Activated T-helper 2 cell treated with anti-CD3 and anti-CD28 coated beads, Interferon-gamma antibody, Interleukin-2, Interleukin-4, amounts not matched to agents 10 μg/mL and 5 μg/mL and 100 μg/mL, durations not matched to agents 14 hours and 24 hours and 36 hours (primary cell): ENCODE measurements around the gene LRRC15. TPM values are rescaled to one million over a fixed set of nuclear protein-coding genes. Genes with fewer than 3 reads are reported as not detected.

Experiments used
- DNase-seq: peaks from one replicate; pipeline ENCODE4 v3.0.0; 2021; ENCODE audit warnings: low spot score
- H3K27ac Mint-ChIP-seq: one replicate; pipeline ENCODE4 v1.8.0; 2021; ENCODE audit warnings: mixed read lengths
- H3K27me3 Mint-ChIP-seq: one replicate; pipeline ENCODE4 v1.8.0; 2021; ENCODE audit warnings: low read depth, mixed read lengths
- H3K36me3 Mint-ChIP-seq: one replicate; pipeline ENCODE4 v1.8.0; 2021; ENCODE audit warnings: low read depth, mixed read lengths
- H3K4me1 Mint-ChIP-seq: one replicate; pipeline ENCODE4 v1.8.0; 2021; ENCODE audit warnings: low read depth, mixed read lengths
- H3K4me3 Mint-ChIP-seq: one replicate; pipeline ENCODE4 v1.8.0; 2021; ENCODE audit warnings: low read depth, mild to moderate bottlenecking, moderate library complexity, mixed read lengths
- H3K9me3 Mint-ChIP-seq: one replicate; pipeline ENCODE4 v1.8.0; 2021; ENCODE audit warnings: mixed read lengths
- intact Hi-C: fragments of 100-400 bp; cut with micrococcal nuclease; formaldehyde crosslinking; loops from one replicate; pipeline ENCODE4 v1.15.1; 2023
- total RNA-seq: library from RNA; stranded (reverse); gene quantifications from 2 replicates; pipeline ENCODE4 v1.2.3, GENCODE V29; 2022

Gene LRRC15
- total RNA-seq, 1 donor from 2014 or later = not detected

DNA sequence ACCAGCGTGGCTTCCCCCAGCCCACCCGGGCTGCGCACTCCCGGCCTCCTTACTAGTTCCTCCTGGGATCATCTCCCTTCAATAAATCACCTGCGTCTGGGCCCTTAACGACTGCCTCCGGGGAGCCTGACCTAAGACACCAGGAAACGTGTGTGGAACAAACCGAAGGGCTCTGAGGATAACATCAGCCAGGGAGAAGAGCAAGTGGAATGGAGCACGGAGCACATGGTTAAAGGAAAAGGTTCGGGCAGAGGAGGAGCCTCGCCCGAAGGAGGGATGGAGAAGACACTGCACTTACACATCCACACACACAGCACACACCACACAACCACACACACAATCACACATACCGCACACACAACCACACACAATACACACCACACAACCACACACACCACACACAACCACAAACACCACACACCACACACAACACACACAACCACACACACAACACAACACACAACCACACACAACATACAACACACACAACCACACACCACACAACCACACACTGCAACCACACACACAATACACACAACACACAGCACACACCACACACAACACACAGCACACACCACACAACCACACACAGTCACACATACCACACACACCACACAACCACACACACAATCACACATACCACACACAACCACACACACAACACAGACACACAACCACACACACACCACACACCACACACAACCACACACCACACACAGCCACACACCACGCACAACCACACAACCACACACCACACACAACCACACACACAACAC, 43.2 kb downstream of the LRRC15 start:
- DNase-seq = no peak
- intact Hi-C loops = no loop called here

DNA sequence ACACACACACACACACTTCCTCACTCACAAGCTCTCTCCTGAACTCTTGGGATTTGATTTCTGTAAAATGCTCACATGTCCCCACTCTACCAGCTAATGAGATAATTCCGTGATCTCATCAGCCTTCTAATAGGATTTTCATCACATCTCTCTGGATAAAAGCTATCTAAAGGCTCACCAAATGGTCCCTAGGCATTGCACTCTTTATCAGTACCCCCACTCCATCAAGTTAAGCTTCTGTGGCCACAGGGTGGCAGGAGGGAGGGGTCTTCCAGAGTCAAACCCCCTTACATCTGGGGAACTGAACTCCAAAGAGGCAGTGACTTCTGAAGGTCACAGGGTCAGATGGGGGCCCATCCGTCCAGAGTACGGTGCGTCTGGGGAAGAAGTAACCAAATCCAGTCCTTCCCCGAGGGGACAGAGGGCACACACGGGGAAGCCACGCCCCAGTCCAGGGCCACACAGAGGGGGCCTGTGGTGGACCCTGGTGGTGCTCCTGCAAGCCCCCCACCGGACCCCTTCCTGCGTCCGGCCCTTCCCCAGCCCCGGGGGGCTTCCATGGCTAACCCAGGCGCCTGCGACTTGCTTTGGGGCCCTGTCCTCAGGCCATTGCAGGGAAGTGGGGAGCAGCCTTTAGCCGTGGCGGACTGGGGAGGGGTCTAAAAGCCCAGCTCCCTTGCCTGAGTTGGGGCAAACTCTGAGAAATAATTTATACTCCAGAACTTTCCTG, 44.0 kb downstream of the LRRC15 start:
- no peak for DNase-seq

More for the DNA sequence above, 43.2 kb downstream of the LRRC15 start:
- H3K4me3 Mint-ChIP-seq = no peak overlapping the region
- H3K4me1 Mint-ChIP-seq = peaks cover 5% of the 10 kb centered on the region
- H3K36me3 Mint-ChIP-seq = no peaks in the 10 kb centered on the region
- peaks cover 12% of the 10 kb centered on the region for H3K27me3 Mint-ChIP-seq
- H3K27ac Mint-ChIP-seq = no peak overlapping the region
- H3K9me3 Mint-ChIP-seq = no peaks in the 10 kb centered on the region

DNA sequence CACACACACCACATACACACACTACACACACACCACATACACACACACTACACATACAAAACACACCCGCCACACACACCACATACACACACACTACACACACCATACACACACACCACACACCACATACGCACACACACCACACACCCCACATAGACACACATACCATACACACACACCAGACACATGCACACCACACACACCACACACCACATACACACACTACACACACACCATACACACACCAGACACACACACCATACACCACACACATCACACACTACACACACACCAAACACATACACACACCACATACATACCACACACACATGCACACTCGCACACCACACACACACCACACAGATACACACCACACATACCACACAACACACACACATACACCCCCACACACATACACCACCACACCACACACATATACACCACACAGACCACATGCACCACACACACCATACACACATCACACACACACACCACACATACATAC, 44.7 kb downstream of the LRRC15 start:
- Mint-ChIP-seq H3K27ac (no peak overlapping the region), H3K9me3 (peaks cover under 1% of the 10 kb centered on the region), H3K4me3 (no peak overlapping the region), H3K4me1 (peaks cover 5% of the 10 kb centered on the region), H3K27me3 (peaks cover 14% of the 10 kb centered on the region), H3K36me3 (no peaks in the 10 kb centered on the region)
- intact Hi-C loops = loop anchor here (2.0 kb wide), 1 partner anchor 16 kb away; no protein-coding TSS in a partner anchor
- no peak for DNase-seq

More for the DNA sequence above, 44.0 kb downstream of the LRRC15 start:
- H3K4me3 Mint-ChIP-seq = no peak overlapping the region
- H3K27me3 Mint-ChIP-seq = peaks cover 13% of the 10 kb centered on the region
- H3K36me3 Mint-ChIP-seq = no peaks in the 10 kb centered on the region
- peaks cover 5% of the 10 kb centered on the region for H3K4me1 Mint-ChIP-seq
- H3K27ac Mint-ChIP-seq = no peak overlapping the region
- intact Hi-C loops = loop anchor here (2.0 kb wide), 1 partner anchor 17 kb away; no protein-coding TSS in a partner anchor
- no peaks in the 10 kb centered on the region for H3K9me3 Mint-ChIP-seq

DNA sequence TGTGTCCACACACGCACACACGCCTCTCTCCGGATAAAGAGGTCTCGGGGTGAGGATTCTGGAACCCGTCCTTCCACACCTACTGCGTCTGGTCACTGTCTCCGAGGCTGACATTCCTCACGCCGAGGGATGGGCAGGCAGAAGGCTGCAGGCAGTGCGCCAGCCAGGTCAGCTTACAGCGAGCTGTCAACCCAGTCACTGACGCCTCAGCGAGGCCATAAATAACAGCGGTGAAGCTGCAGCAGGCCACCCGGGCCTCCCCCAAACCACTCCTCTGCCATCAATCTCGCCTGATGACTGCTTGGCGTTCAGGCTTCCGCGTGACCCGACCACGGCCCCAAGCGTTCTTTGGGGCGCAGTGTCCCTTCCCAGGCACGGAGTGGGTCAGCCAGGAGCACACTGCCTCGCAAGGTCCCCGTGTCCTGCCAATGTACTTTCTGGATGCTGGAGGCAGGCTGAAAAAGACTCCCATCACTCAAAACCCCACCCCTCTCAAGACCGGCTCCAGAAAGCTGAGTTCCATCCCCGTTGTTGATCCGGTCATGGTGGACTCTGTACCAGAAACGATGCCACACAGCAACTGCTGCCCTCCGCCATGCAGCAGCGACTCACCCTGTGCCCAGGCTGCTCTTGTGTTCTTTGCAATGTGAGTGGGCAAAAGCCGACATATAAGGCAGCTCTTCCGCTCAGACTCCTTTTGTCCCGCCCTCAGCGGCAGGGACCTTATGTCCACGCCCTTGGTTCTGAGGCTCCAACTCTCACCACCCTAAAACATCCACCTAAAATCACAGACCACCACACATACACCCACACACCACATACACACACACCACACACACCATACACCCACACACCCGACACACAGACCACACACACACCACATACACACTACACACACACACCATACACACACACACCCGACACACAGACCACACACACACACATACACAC, 45.5 kb downstream of the LRRC15 start:
- Mint-ChIP-seq H3K27ac (no peak overlapping the region), H3K36me3 (no peaks in the 10 kb centered on the region), H3K4me1 (peaks cover 5% of the 10 kb centered on the region), H3K9me3 (peaks cover 9% of the 10 kb centered on the region), H3K27me3 (peaks cover 22% of the 10 kb centered on the region), H3K4me3 (no peak overlapping the region)
- no peak for DNase-seq
- intact Hi-C loops = loop anchor here (2.0 kb wide), 1 partner anchor 15 kb away; no protein-coding TSS in a partner anchor

DNA sequence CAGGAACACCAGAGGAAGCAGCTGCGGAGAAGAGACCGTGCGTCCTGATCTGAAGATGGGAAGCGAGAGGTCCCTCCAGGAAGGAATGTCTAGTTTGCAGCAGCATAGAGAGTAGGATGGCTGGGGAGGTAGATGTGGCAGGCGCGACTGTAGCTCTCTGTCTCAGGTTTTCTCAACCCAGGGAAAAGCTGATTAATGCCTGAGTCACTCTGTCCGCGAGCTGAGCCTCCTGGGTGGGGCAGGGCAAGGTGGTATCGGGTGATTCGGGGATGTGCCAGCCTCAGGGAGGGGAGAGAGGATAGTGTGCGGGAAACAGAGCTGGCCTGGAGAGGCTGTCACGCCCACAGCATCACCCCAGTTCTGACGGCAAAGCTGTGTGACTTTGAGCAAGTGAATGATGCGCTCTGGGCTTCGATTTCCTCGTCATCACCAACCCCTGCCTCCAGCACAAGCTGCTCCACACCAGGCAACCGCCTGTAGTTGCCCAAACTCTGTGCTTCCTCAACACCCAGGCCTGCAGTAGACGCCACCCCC, 46.8 kb downstream of the LRRC15 start:
- Mint-ChIP-seq H3K36me3 (no peaks in the 10 kb centered on the region), H3K4me3 (no peak overlapping the region), H3K4me1 (peaks cover 5% of the 10 kb centered on the region), H3K9me3 (peaks cover 14% of the 10 kb centered on the region), H3K27ac (no peak overlapping the region), H3K27me3 (peaks cover 27% of the 10 kb centered on the region)
- no peak for DNase-seq
- intact Hi-C loops = no loop called here

DNA sequence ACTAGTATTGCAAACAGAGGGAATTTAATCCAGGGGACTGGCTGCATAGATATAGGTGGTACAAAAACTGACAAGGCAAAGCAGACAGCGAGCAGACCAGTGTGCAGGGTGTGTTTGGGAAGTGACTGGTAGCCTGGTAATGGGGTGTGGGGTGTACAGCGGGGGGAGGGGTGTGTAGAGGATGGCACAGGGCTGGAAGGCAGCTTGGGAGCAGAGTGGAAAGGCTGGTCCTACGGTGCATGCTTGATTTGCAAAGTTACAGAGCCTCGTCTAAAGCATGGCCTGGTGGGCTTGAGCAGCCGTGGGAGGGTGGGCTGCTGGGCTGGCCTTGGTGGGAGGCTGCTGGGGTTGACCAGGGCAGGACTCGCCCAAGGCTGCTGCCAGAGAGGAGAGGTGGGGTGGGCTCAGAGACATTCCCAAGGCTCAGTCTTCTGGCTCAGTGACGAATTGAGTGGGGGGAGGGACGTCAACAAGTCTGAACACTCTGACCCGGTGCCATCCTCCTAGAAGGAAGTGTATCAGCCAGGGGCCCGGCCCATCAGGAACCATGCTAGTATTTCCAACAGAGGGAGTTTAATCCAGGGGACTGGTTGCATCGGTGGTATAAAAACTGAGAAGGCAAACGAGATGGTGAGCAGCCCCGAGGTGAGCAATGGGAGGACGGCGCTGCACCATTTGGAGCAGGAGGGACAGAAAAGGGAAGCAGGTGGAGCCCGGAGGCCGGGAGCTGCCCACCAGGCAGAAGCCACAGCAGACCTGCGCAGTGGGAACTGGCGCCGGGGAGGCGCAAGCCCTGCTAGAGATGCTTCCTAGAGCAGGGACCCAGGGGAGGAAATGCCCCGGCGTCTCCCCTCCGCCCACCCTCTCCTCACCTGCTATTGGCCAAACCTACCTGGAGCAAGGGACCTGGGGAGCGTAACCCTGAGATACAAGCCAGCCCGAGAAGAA, 47.6 kb downstream of the LRRC15 start:
- Mint-ChIP-seq H3K4me1 (peaks cover 5% of the 10 kb centered on the region), H3K4me3 (no peak overlapping the region)

DNA sequence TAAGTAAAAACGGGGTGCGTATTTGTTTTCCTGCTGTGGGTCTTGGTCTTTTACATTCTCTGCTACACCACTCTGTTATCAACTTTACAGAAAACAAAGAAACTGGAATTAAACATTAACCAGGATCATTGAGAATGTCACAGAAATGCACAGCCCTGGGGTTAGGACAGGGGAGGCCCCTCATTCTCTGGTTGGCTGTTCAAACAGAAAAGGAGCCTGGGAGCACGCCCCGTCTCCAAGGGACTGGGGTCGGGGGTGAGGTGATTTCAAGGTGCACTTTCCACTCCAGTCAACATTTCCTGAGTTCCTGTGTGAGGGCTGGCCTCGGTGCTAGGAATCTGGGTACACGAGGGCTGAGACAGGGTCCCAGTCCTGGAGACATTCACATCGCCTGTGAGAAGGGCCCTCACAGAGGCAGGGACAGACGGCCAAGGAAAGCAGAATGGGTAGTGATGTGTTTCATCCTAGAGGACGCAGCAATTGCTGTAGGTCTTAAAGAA, 48.7 kb downstream of the LRRC15 start:
- intact Hi-C loops = no loop called here

More for the DNA sequence above, 47.6 kb downstream of the LRRC15 start:
- Mint-ChIP-seq H3K27me3 (peaks cover 33% of the 10 kb centered on the region), H3K27ac (no peak overlapping the region), H3K9me3 (peaks cover 14% of the 10 kb centered on the region), H3K36me3 (no peaks in the 10 kb centered on the region)
- intact Hi-C loops = no loop called here
- DNase-seq = no peak

DNA sequence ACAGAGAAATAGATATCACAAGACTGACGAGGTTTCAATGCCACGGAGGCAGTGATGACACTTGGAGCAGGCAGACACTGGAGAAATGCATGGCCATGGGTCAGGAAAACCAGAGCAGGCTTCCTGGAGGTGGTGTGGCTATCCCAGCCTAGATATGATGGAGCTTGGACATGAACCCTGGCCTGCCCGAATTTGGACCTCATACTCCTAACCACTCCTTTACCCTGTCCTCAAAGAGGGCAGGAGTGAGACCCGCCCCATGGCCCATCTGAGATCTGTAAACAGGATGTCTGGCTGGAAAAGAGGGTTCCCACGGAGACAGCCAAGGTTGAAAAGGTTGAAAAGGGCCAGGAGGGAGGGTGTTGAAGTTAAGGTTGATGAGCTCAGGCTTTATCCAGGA, 49.4 kb downstream of the LRRC15 start:
- peaks cover 14% of the 10 kb centered on the region for H3K4me1 Mint-ChIP-seq
- intact Hi-C loops = no loop called here
- H3K27me3 Mint-ChIP-seq = peaks cover 43% of the 10 kb centered on the region
- DNase-seq = no peak
- H3K4me3 Mint-ChIP-seq = no peak overlapping the region
- H3K9me3 Mint-ChIP-seq = peaks cover 14% of the 10 kb centered on the region
- no peak overlapping the region for H3K27ac Mint-ChIP-seq
- no peaks in the 10 kb centered on the region for H3K36me3 Mint-ChIP-seq

More for the DNA sequence above, 48.7 kb downstream of the LRRC15 start:
- H3K9me3 Mint-ChIP-seq = peaks cover 14% of the 10 kb centered on the region
- DNase-seq = no peak
- peaks cover 11% of the 10 kb centered on the region for H3K4me1 Mint-ChIP-seq
- no peak overlapping the region for H3K27ac Mint-ChIP-seq
- H3K36me3 Mint-ChIP-seq = no peaks in the 10 kb centered on the region
- no peak overlapping the region for H3K4me3 Mint-ChIP-seq
- peaks cover 40% of the 10 kb centered on the region for H3K27me3 Mint-ChIP-seq

DNA sequence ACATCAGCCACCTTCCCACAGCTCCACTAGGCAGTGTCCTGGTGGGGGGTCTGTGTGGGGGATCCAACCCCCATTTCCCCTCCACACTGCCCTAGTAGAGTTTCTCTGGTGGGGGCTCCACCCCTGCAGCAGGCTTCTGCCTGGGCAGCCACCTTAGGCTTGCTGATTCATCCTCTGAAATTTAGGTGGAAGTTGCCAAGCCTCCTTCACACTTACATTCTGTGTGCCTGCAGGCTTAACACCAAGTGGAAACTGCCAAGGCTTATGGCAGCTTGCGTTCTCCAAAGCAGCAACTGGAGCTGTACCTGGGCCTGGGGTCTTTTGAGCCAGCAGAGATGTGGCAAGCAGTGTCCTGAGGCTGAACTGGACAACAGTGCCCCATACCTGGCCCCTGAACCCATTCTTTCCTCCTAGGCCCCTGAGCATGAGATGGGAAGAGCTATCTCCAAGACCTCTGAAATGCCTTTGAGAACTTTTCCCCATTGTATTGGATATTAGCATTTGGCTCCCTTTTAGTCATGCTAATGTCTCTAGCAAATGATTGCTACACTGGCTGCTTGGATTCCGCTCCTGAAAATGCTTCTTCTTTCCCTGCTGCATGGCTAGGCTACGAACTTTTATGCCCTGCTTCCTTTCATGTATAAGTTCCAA, 50.9 kb downstream of the LRRC15 start:
- intact Hi-C loops = loop anchor here (5.0 kb wide), 1 partner anchor 651 kb away; no protein-coding TSS in a partner anchor
- Mint-ChIP-seq H3K9me3 (peaks cover 14% of the 10 kb centered on the region), H3K27ac (no peak overlapping the region), H3K4me3 (no peak overlapping the region), H3K36me3 (no peaks in the 10 kb centered on the region), H3K27me3 (peaks cover 46% of the 10 kb centered on the region), H3K4me1 (peaks cover 17% of the 10 kb centered on the region)
- no peak for DNase-seq

DNA sequence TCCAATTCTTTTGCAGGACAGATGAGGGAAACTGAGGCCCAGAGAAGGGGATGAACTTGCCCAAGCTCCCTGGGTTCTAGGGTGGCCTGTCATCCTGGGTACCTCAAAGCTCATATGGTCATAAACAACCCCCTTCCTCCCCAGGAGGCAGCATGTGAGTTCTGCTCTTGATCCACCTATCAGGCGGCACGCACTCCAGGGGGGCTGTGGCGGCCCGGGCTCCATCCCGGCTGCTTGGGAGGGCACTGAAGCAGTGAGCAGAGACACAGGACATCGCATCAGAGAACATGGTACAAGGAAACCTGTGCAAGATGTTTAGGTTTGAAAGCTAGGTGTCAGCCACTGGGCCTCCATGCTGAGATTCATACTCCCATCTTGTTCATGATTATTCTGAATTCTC, 52.6 kb downstream of the LRRC15 start:
- Mint-ChIP-seq H3K9me3 (peaks cover 14% of the 10 kb centered on the region), H3K27me3 (peaks cover 39% of the 10 kb centered on the region), H3K36me3 (no peaks in the 10 kb centered on the region), H3K27ac (no peak overlapping the region), H3K4me1 (peaks cover 22% of the 10 kb centered on the region), H3K4me3 (no peak overlapping the region)
- no peak for DNase-seq
- intact Hi-C loops = loop anchor here (5.0 kb wide), 1 partner anchor 650 kb away; no protein-coding TSS in a partner anchor
